ENCODE data around the gene GP1BA. TPM values are rescaled to one million over a fixed set of nuclear protein-coding genes. Genes with fewer than 3 reads are reported as not detected.

The GP1BA gene
- total and polyA plus RNA-seq, 10 of the 15 experiments (the other 5 are each of a cell fraction or from before 2014, with no cell fraction given): 0.04 to 0.67 (median 0.28) TPM; not detected in 1

GRCh38 chr17:4974115-4974670 is 42.1 kb downstream of the GP1BA start:
- DNase-seq (ENCODE audit: low read depth, low spot score): no peak
- ChIA-PET POLR2A (interaction anchor here (0.5 kb wide), 1 partner anchor 78 kb away, joined by 3 read pairs; no protein-coding TSS in a partner anchor), RAD21 (ENCODE audit: unreplicated experiment) (no interaction called here), SMC1A (ENCODE audit: uncharacterized antibody, unreplicated experiment) (no interaction called here), CTCF (interaction anchor here (2.8 kb wide), 1 partner anchor 88 kb away, joined by 11 read pairs; no protein-coding TSS in a partner anchor)
- Histone ChIP-seq H3K4me2 (ENCODE audit: control insufficient read depth, insufficient read depth) (no peak overlapping the region), H3K36me3 (ENCODE audit: control insufficient read depth in 2 of 2, insufficient read depth in 2 of 2, low read length in 1 of 2) (peaks cover 22 to 26% of the 10 kb centered on the region in 2 experiments; a peak in 3 of 4 replicates), H3K9ac (ENCODE audit: control insufficient read depth, insufficient read depth, low read length) (no peak overlapping the region), H3K9me3 (replicated peaks; ENCODE audit: control insufficient read depth, insufficient read depth, low read length) (no peaks in the 10 kb centered on the region), H3K79me2 (ENCODE audit: control insufficient read depth, insufficient read depth, low read length) (peaks cover 4% of the 10 kb centered on the region; the same call in 1 of the 2 replicates), H3K4me3 (no peak overlapping the region), H3K4me1 (ENCODE audit: control insufficient read depth, insufficient read depth, low read length) (peaks cover 3% of the 10 kb centered on the region; the same call in 1 of the 2 replicates), H2AFZ (ENCODE audit: control insufficient read depth, low read depth, low read length) (no peak overlapping the region), H3K27me3 (replicated peaks in 1 of 2; ENCODE audit: control insufficient read depth in 2 of 2, insufficient read depth in 2 of 2, low read length in 1 of 2) (no peaks in the 10 kb centered on the region), H4K20me1 (ENCODE audit: control insufficient read depth, insufficient read depth) (no peaks in the 10 kb centered on the region), H3K27ac (ENCODE audit: control insufficient read depth, insufficient read depth) (no peak overlapping the region)
- ATAC-seq: no peak
- no peak for FAIRE-seq
- in situ Hi-C loops (cut with MboI): no loop called here
- WGBS (ENCODE audit: insufficient coverage, insufficient replicate concordance, low lambda C conversion rate, missing lambda C conversion rate): 87% methylated on average over 9 of the region's 9 CpGs
- BruUV-seq (replicated peaks): no TSS peak
- no peak for TF ChIP-seq HDAC6 (IDR thresholded peaks at IDR 0.05; ENCODE audit: unreplicated experiment)
- TF ChIP-seq FOS (IDR thresholded peaks at IDR 0.05; ENCODE audit: borderline replicate concordance, extremely low read depth, insufficient read length): no peak
- TF ChIP-seq SPI1 (IDR thresholded peaks at IDR 0.05; ENCODE audit: borderline replicate concordance, insufficient read depth, low read depth, low read length): no peak
- TF ChIP-seq, protein P1, sequence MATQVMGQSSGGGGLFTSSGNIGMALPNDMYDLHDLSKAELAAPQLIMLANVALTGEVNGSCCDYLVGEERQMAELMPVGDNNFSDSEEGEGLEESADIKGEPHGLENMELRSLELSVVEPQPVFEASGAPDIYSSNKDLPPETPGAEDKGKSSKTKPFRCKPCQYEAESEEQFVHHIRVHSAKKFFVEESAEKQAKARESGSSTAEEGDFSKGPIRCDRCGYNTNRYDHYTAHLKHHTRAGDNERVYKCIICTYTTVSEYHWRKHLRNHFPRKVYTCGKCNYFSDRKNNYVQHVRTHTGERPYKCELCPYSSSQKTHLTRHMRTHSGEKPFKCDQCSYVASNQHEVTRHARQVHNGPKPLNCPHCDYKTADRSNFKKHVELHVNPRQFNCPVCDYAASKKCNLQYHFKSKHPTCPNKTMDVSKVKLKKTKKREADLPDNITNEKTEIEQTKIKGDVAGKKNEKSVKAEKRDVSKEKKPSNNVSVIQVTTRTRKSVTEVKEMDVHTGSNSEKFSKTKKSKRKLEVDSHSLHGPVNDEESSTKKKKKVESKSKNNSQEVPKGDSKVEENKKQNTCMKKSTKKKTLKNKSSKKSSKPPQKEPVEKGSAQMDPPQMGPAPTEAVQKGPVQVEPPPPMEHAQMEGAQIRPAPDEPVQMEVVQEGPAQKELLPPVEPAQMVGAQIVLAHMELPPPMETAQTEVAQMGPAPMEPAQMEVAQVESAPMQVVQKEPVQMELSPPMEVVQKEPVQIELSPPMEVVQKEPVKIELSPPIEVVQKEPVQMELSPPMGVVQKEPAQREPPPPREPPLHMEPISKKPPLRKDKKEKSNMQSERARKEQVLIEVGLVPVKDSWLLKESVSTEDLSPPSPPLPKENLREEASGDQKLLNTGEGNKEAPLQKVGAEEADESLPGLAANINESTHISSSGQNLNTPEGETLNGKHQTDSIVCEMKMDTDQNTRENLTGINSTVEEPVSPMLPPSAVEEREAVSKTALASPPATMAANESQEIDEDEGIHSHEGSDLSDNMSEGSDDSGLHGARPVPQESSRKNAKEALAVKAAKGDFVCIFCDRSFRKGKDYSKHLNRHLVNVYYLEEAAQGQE (IDR thresholded peaks at IDR 0.05; ENCODE audit: low read depth, low read length): no peak
- TF ChIP-seq ATF2 (IDR thresholded peaks at IDR 0.05; ENCODE audit: low read length): no peak
- TF ChIP-seq PBX3 (IDR thresholded peaks at IDR 0.05; ENCODE audit: insufficient replicate concordance, low read depth, low read length): no peak
- TF ChIP-seq NKRF (conservative IDR thresholded peaks at IDR 0.05): no peak
- no peak for TF ChIP-seq USF1 (IDR thresholded peaks at IDR 0.05; ENCODE audit: borderline replicate concordance, extremely low read length, insufficient read depth, low read depth, low read length)
- no peak for TF ChIP-seq EED (IDR thresholded peaks at IDR 0.05; ENCODE audit: low read depth)
- TF ChIP-seq RUNX3 (IDR thresholded peaks at IDR 0.05; ENCODE audit: low read length): no peak
- no peak for TF ChIP-seq IKZF2 (IDR thresholded peaks at IDR 0.05)
- intact Hi-C loops (cut with micrococcal nuclease; ENCODE audit: unreplicated experiment): no loop called here
